Spinal cord (tissue), 10 donors: ENCODE results near the gene ANGPTL5. TPM values are rescaled to one million over a fixed set of nuclear protein-coding genes. Genes with fewer than 3 reads are reported as not detected.
"Not testable (repeated sequence)": the region's sequence is repeated elsewhere in the genome, so short reads cannot be mapped to it uniquely, and the experiment has no call there.

Experiments
- DNase-seq, 6 donors: peaks; one replicate each; pipeline versions ENCODE4 v3.0.0 to v3.0.0-alpha.2; 2013 to 2015; ENCODE audit warnings: low spot score in 6 of 6, low read depth in 4 of 6
- H3K27ac ChIP-seq: one replicate; pipeline ENCODE4 v1.5.1; 2013; ENCODE audit warnings: low read depth, low read length, control low read depth
- H3K27me3 ChIP-seq: one replicate; pipeline ENCODE4 v1.6.1; 2013; ENCODE audit warnings: low read length; ENCODE audit not compliant: control insufficient read depth, insufficient read depth
- H3K36me3 ChIP-seq: one replicate; pipeline ENCODE4 v1.6.1; 2013; ENCODE audit warnings: low read length; ENCODE audit not compliant: control insufficient read depth, insufficient read depth
- H3K4me1 ChIP-seq: one replicate; pipeline ENCODE4 v1.6.1; 2013; ENCODE audit warnings: low read length; ENCODE audit not compliant: control insufficient read depth, insufficient read depth
- H3K4me3 ChIP-seq: one replicate; pipeline ENCODE4 v1.5.1; 2013; ENCODE audit warnings: low read depth, low read length, control low read depth
- H3K9me3 ChIP-seq: one replicate; pipeline ENCODE4 v1.6.1; 2013; ENCODE audit warnings: low read length; ENCODE audit not compliant: control insufficient read depth, insufficient read depth
- WGBS: methylation state at CpG from one replicate; pipeline ENCODE4 v1.1.5; 2013; ENCODE audit warnings: missing lambda C conversion rate; ENCODE audit not compliant: insufficient coverage; 5-methylcytosine and 5-hydroxymethylcytosine counted together
- polyA plus RNA-seq, 2 donors: library from polyadenylated mRNA; unstranded; fragments of 120-200 nt; gene quantifications; one replicate each; pipeline ENCODE4 v1.2.1, GENCODE V29; 2013; ENCODE audit not compliant: insufficient read length in 2 of 2
- total RNA-seq, 2 donors: library from RNA; depleted of rRNA in 1 of 2; stranded (reverse); fragments of 120-200 nt in 1 of 2; fragments of >200 nt in 1 of 2; gene quantifications; one replicate each; pipeline versions ENCODE4 v1.2.3 to v1.2.4, GENCODE V29; 2013 to 2014
- donor health status: healthy.

ANGPTL5 gene
- total and polyA plus RNA-seq, 4 donors, result 0.59 to 4.7 (median 1.4) TPM

- Histone ChIP-seq H3K36me3 (no peaks in the 10 kb centered on the region), H3K27me3 (no peaks in the 10 kb centered on the region), H3K27ac (no peak overlapping the region), H3K9me3 (no peaks in the 10 kb centered on the region), H3K4me1 (no peaks in the 10 kb centered on the region), H3K4me3 (no peak overlapping the region)
- DNase-seq, result no peak
- 100% methylated on average over 1 of the region's 5 CpGs for WGBS
Measured at GRCh38 chr11:101866619-101867491, 49.5 kb downstream of the ANGPTL5 start.

- H3K27ac ChIP-seq, result no peak overlapping the region
- H3K9me3 ChIP-seq, result no peaks in the 10 kb centered on the region
- no peaks in the 10 kb centered on the region for H3K36me3 ChIP-seq
- no peak for DNase-seq
- H3K4me3 ChIP-seq, result no peak overlapping the region
- H3K4me1 ChIP-seq, result no peaks in the 10 kb centered on the region
- no peaks in the 10 kb centered on the region for H3K27me3 ChIP-seq
Measured at GRCh38 chr11:101864098-101864497, 52.2 kb downstream of the ANGPTL5 start.

GRCh38 chr11:101863361-101863760 lies 53.0 kb downstream of the ANGPTL5 start:
- Histone ChIP-seq H3K27me3 (no peaks in the 10 kb centered on the region), H3K4me1 (no peaks in the 10 kb centered on the region), H3K27ac (no peak overlapping the region), H3K36me3 (no peaks in the 10 kb centered on the region), H3K9me3 (no peaks in the 10 kb centered on the region), H3K4me3 (no peak overlapping the region)
- no peak for DNase-seq

- H3K9me3 ChIP-seq, result no peaks in the 10 kb centered on the region
- WGBS, result 92% methylated on average over 2 of the region's 5 CpGs
- H3K27me3 ChIP-seq, result no peaks in the 10 kb centered on the region
- DNase-seq, result peak in 2 of 6 donors; percentile 7 to 21
- no peak overlapping the region for H3K4me3 ChIP-seq
- H3K4me1 ChIP-seq, result no peaks in the 10 kb centered on the region
- H3K27ac ChIP-seq, result no peak overlapping the region
- H3K36me3 ChIP-seq, result no peaks in the 10 kb centered on the region
Measured at GRCh38 chr11:101862391-101863233, 53.7 kb downstream of the ANGPTL5 start.

- no peaks in the 10 kb centered on the region for H3K36me3 ChIP-seq
- no peak overlapping the region for H3K4me3 ChIP-seq
- no peaks in the 10 kb centered on the region for H3K27me3 ChIP-seq
- no peaks in the 10 kb centered on the region for H3K4me1 ChIP-seq
- H3K27ac ChIP-seq, result no peak overlapping the region
- WGBS, result 20% methylated on average over 1 of the region's 9 CpGs
- DNase-seq, result peak in 4 of 6 donors; percentile 9 to 83 (median 44)
- H3K9me3 ChIP-seq, result no peaks in the 10 kb centered on the region
Measured at GRCh38 chr11:101860696-101861427, 55.5 kb downstream of the ANGPTL5 start.

- H3K4me1 ChIP-seq, H3K4me3 ChIP-seq, H3K27ac ChIP-seq, DNase-seq, H3K27me3 ChIP-seq, H3K36me3 ChIP-seq, H3K9me3 ChIP-seq: not testable (repeated sequence)
- WGBS, result 79% methylated on average over 10 of the region's 11 CpGs
Measured at GRCh38 chr11:101852260-101852659, 64.1 kb downstream of the ANGPTL5 start.

- DNase-seq, result peak in 3 of 6 donors; percentile 22 to 81 (median 37)
- WGBS, result no CpG with 5 or more reads among the region's 2 CpGs
Measured at GRCh38 chr11:101848262-101848661, 68.1 kb downstream of the ANGPTL5 start.

GRCh38 chr11:101844608-101845007 lies 71.7 kb downstream of the ANGPTL5 start:
- no peak overlapping the region for H3K27ac ChIP-seq
- H3K4me3 ChIP-seq, result no peak overlapping the region
- H3K9me3 ChIP-seq, result no peaks in the 10 kb centered on the region
- no peak for DNase-seq
- H3K4me1 ChIP-seq, result no peaks in the 10 kb centered on the region
- no peaks in the 10 kb centered on the region for H3K36me3 ChIP-seq
- no peaks in the 10 kb centered on the region for H3K27me3 ChIP-seq

More at GRCh38 chr11:101848262-101848661, 68.1 kb downstream of the ANGPTL5 start:
- Histone ChIP-seq H3K9me3 (no peaks in the 10 kb centered on the region), H3K4me3 (no peak overlapping the region), H3K27me3 (no peaks in the 10 kb centered on the region), H3K27ac (no peak overlapping the region), H3K4me1 (no peaks in the 10 kb centered on the region), H3K36me3 (no peaks in the 10 kb centered on the region)

- no peak overlapping the region for H3K27ac ChIP-seq
- no peaks in the 10 kb centered on the region for H3K27me3 ChIP-seq
- H3K9me3 ChIP-seq, result no peaks in the 10 kb centered on the region
- H3K4me1 ChIP-seq, result no peaks in the 10 kb centered on the region
- no peak for DNase-seq
- H3K4me3 ChIP-seq, result no peak overlapping the region
- whole genome bisulfite sequencing, result 86% methylated on average over 1 of the region's 2 CpGs
- no peaks in the 10 kb centered on the region for H3K36me3 ChIP-seq
Measured at GRCh38 chr11:101840704-101841103, 75.6 kb downstream of the ANGPTL5 start.
